ENCODE measurements around the gene ZBTB22.

The ZBTB22 gene

DNA sequence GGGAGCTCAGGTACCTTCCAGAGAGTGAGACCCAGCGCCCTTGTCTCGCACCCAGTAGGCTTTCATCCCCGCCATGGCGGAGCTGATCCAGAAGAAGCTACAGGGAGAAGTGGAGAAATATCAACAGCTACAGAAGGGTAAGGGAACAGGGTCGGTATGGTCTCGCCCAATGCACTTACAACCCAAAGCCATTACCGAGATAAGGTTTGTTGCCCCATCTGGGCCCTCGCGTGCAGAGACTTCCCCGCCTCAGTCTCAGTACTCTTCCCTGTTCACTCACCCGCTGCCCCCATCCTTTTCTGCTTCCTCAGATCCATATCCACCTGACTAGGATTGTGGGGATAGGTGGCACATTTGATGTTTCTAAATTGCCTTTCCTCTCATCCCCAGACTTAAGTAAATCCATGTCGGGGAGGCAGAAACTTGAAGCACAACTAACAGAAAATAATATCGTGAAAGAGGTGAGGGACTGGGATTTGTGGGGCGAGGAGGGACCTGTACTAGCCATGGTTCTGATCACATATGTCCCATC lies 27.7 kb downstream of the ZBTB22 start:
- Histone ChIP-seq H3K4me2 (ENCODE audit: low read length) (peak overlapping the region; percentile 92), H3K27me3 (ENCODE audit: insufficient read depth, low read length) (no peaks in the 10 kb centered on the region), H3K14ac (ENCODE audit: low read length) (peak overlapping the region; percentile 82), H2AK5ac (ENCODE audit: low read length) (peak overlapping the region; percentile 49), H2BK12ac (ENCODE audit: low read length) (no peak overlapping the region), H3K9me3 (ENCODE audit: insufficient read depth, low read depth, low read length) (peaks cover 2% of the 10 kb centered on the region), H3K23ac (ENCODE audit: low read length) (no peak overlapping the region), H4K91ac (ENCODE audit: low read depth, low read length) (peak overlapping the region; percentile 55), H3K18ac (ENCODE audit: low read length) (peak overlapping the region; percentile 57), H2AFZ (ENCODE audit: insufficient read depth, low read length, poor library complexity) (peak overlapping the region; percentile 79), H3K79me1 (ENCODE audit: low read length) (peaks cover 6% of the 10 kb centered on the region), H3K79me2 (ENCODE audit: control insufficient read depth, insufficient read depth, low read length, poor library complexity) (peaks cover 6% of the 10 kb centered on the region), H2BK120ac (ENCODE audit: insufficient read depth, low read length, poor library complexity) (peak overlapping the region; percentile 36), H3K9ac (ENCODE audit: low read length) (peak overlapping the region; percentile 94), H4K8ac (ENCODE audit: low read depth, low read length) (peak overlapping the region; percentile 85), H4K12ac (ENCODE audit: low read depth, low read length) (peak overlapping the region; percentile 81), H3K4ac (ENCODE audit: low read depth, low read length) (peak overlapping the region; percentile 69), H3K27ac (ENCODE audit: low read depth, low read length) (peak overlapping the region; percentile 5), H3K36me3 (ENCODE audit: control insufficient read depth in 1 of 2, insufficient read depth in 2 of 2, low read length in 2 of 2) (peaks cover 42 to 55% of the 10 kb centered on the region in 2 experiments), H3K4me1 (ENCODE audit: control insufficient read depth in 1 of 2, insufficient read depth in 2 of 2, low read length in 2 of 2) (peaks cover 10 to 16% of the 10 kb centered on the region in 2 experiments), H3K4me3 (ENCODE audit: low read depth, low read length) (peak overlapping the region; percentile 89), H2BK5ac (ENCODE audit: low read depth, low read length, poor library complexity) (peak overlapping the region; percentile 70)
- WGBS (ENCODE audit: extremely low coverage, insufficient coverage, insufficient read length), result no CpG with 5 or more reads among the region's 14 CpGs
- peak in 1 of 2 donors; percentile 30 for DNase-seq

DNA sequence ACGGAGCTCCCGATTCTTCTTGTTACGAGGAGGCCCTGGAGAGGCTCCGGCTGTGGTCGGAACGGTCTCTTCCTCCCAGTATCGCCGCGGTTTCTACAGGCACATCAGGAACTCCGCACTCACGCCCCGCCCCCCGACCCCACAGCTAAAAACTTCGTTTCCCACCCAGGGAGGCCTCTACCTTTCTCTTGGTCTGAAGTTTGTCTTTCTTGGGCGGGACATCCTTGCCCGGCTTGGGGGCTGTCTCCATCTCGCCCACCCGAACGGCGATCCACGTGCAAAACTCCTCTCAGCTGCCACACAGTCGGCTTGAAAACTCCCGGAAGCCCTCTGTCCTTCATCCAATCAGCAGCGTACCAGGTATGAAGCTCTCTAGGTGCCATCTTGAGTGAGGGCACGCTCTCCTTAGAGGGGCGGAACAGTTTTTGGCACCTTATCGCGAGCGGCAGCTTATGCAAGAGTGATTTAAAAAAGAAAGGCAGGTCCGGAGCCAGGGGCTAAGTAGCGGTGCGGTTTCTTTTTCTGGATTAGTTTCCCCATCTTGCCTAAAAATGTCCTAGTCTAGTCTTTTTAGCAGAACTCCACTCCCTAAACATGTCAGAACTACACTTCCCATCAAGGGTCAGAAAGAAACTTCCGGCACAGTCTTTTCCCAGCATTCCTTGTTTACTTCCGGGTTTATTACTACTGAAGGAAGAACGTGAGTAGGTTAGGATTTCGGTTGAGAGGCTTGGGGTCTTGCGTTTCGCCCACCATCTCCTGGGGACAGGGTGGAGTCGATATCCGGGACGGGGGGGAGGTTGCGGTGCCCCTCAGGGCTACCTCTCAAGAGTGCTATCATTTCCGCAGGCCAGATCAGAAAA lies 28.4 kb downstream of the ZBTB22 start, which contains the start of the genes PFDN6 and WDR46:
Gene PFDN6, plus strand, starts transcription at position 681 of the 863 bp plus-strand sequence. CDS start 256 bp downstream, outside the sequence.
Gene WDR46, minus strand, starts transcription at position 319 of the 863 bp plus-strand sequence. Its CDS starts 69 bp downstream, at position 250.
- Histone ChIP-seq H3K9me3 (ENCODE audit: insufficient read depth, low read depth, low read length) (peaks cover 1% of the 10 kb centered on the region), H3K4me3 (ENCODE audit: low read depth, low read length) (peak within 1 kb of the TSS; percentile 89), H3K27me3 (ENCODE audit: insufficient read depth, low read length) (no peaks in the 10 kb centered on the region), H4K91ac (ENCODE audit: low read depth, low read length) (peak within 1 kb of the TSS; percentile 55), H3K27ac (ENCODE audit: low read depth, low read length) (peak within 1 kb of the TSS; percentile 12), H3K9ac (ENCODE audit: low read length) (peak within 1 kb of the TSS; percentile 94), H4K8ac (ENCODE audit: low read depth, low read length) (peak within 1 kb of the TSS; percentile 85), H2AFZ (ENCODE audit: insufficient read depth, low read length, poor library complexity) (peak within 1 kb of the TSS; percentile 79), H4K12ac (ENCODE audit: low read depth, low read length) (peak within 1 kb of the TSS; percentile 81), H3K79me1 (ENCODE audit: low read length) (peaks cover 6% of the 10 kb centered on the region), H3K4me2 (ENCODE audit: low read length) (peak within 1 kb of the TSS; percentile 92), H3K14ac (ENCODE audit: low read length) (peak within 1 kb of the TSS; percentile 82), H3K4ac (ENCODE audit: low read depth, low read length) (peak within 1 kb of the TSS; percentile 71), H2AK5ac (ENCODE audit: low read length) (peak within 1 kb of the TSS; percentile 49), H3K23ac (ENCODE audit: low read length) (no peak within 1 kb of the TSS), H2BK120ac (ENCODE audit: insufficient read depth, low read length, poor library complexity) (peak within 1 kb of the TSS; percentile 54), H3K4me1 (ENCODE audit: control insufficient read depth in 1 of 2, insufficient read depth in 2 of 2, low read length in 2 of 2) (peaks cover 10 to 13% of the 10 kb centered on the region in 2 experiments), H2BK12ac (ENCODE audit: low read length) (no peak within 1 kb of the TSS), H3K36me3 (ENCODE audit: control insufficient read depth in 1 of 2, insufficient read depth in 2 of 2, low read length in 2 of 2) (peaks cover 37 to 55% of the 10 kb centered on the region in 2 experiments), H2BK5ac (ENCODE audit: low read depth, low read length, poor library complexity) (peak within 1 kb of the TSS; percentile 70), H3K18ac (ENCODE audit: low read length) (peak within 1 kb of the TSS; percentile 64), H3K79me2 (ENCODE audit: control insufficient read depth, insufficient read depth, low read length, poor library complexity) (peaks cover 6% of the 10 kb centered on the region)
- peak; percentile 82 to 89 for DNase-seq
- no CpG with 5 or more reads among the region's 43 CpGs for WGBS (ENCODE audit: extremely low coverage, insufficient coverage, insufficient read length)

DNA sequence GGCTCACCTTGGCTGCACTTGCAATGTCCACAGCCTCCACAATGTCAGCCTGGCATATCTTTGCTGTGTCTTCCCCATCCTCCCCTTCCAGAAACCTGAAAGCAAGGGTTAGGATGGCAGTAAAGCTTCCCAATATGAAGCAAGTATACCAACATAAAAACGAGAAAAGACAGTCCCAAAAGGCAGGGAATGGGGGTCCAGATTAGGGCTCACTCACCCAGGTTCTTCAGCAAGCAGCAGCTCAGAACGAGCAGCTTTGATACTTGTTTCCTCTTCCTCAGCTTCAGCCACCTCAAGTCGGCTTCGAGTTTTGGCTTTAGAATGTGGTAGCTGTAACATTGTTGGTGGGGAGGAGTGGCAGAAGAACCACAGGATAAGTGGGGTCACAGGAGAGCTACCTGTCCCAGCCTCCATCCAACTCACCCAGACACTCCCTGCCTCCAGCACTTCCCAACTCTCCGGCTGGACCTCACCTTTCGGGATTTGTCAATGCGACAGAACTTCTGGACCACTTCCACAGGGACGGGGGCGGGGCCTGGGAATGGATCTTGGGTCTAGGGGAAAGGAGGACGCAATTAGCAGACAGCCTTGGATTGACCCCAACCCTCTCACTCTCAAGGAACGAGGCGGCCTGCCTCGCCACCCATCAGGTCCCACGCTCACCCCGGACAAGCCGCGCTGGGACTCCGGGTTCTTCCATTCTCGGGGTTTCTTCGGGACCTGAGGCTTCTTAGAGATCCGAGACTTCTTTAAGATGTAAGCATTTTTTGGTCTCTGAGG lies 29.2 kb downstream of the ZBTB22 start:
- peak overlapping the region; percentile 10 for H3K9ac ChIP-seq (ENCODE audit: low read length)
- H2AFZ ChIP-seq (ENCODE audit: insufficient read depth, low read length, poor library complexity), result peak overlapping the region; percentile 8
- H3K79me2 ChIP-seq (ENCODE audit: control insufficient read depth, insufficient read depth, low read length, poor library complexity), result peaks cover 6% of the 10 kb centered on the region
- H4K8ac ChIP-seq (ENCODE audit: low read depth, low read length), result peak overlapping the region; percentile 51
- H3K27me3 ChIP-seq (ENCODE audit: insufficient read depth, low read length), result no peaks in the 10 kb centered on the region
- H4K12ac ChIP-seq (ENCODE audit: low read depth, low read length), result no peak overlapping the region
- H4K91ac ChIP-seq (ENCODE audit: low read depth, low read length), result peak overlapping the region; percentile 8
- no peak overlapping the region for H2BK120ac ChIP-seq (ENCODE audit: insufficient read depth, low read length, poor library complexity)
- H3K4ac ChIP-seq (ENCODE audit: low read depth, low read length), result peak overlapping the region; percentile 71
- H3K36me3 ChIP-seq (ENCODE audit: control insufficient read depth in 1 of 2, insufficient read depth in 2 of 2, low read length in 2 of 2), result peaks cover 36 to 50% of the 10 kb centered on the region in 2 experiments
- H3K4me1 ChIP-seq (ENCODE audit: control insufficient read depth in 1 of 2, insufficient read depth in 2 of 2, low read length in 2 of 2), result peaks cover 10 to 13% of the 10 kb centered on the region in 2 experiments
- no peak overlapping the region for H2AK5ac ChIP-seq (ENCODE audit: low read length)
- H3K4me3 ChIP-seq (ENCODE audit: low read depth, low read length), result peak overlapping the region; percentile 79
- no CpG with 5 or more reads among the region's 21 CpGs for WGBS (ENCODE audit: extremely low coverage, insufficient coverage, insufficient read length)
- H3K4me2 ChIP-seq (ENCODE audit: low read length), result peak overlapping the region; percentile 92
- no peak overlapping the region for H3K27ac ChIP-seq (ENCODE audit: low read depth, low read length)
- no peak overlapping the region for H3K23ac ChIP-seq (ENCODE audit: low read length)
- peak overlapping the region; percentile 38 for H3K18ac ChIP-seq (ENCODE audit: low read length)
- H3K14ac ChIP-seq (ENCODE audit: low read length), result peak overlapping the region; percentile 45
- no peak overlapping the region for H2BK12ac ChIP-seq (ENCODE audit: low read length)
- no peak for DNase-seq
- H3K9me3 ChIP-seq (ENCODE audit: insufficient read depth, low read depth, low read length), result peaks cover 1% of the 10 kb centered on the region
- H2BK5ac ChIP-seq (ENCODE audit: low read depth, low read length, poor library complexity), result no peak overlapping the region
- H3K79me1 ChIP-seq (ENCODE audit: low read length), result peaks cover 6% of the 10 kb centered on the region
